Activated CD8-positive, alpha-beta T cell treated with anti-CD3 and anti-CD28 coated beads, Interleukin-2, amount 10 ng/mL, durations not matched to agents 7 days and 5 days (primary cell): Measurements from ENCODE around the gene CACNA1C. TPM values are rescaled to one million over a fixed set of nuclear protein-coding genes. Genes with fewer than 3 reads are reported as not detected.
A peak's percentile ranks its signal among the peaks of the same experiment; 100 is the strongest.

ENCODE experiments used
- ATAC-seq: fragments of 150-1000 bp; cut with Tn5 transposase; one replicate; pipeline ENCODE4 v1.10.0; 2021; ENCODE audit warnings: moderate library complexity
- CTCF ChIA-PET: fragments of 350-600 bp; sonication (Branson Sonifier 250); formaldehyde crosslinking; loops from one replicate; lab custom pipeline; 2021; ENCODE audit warnings: antibody characterized with exemption; lab: Charles Lee
- POLR2A ChIA-PET: fragments of 350-600 bp; sonication (Branson Sonifier 250); formaldehyde crosslinking; loops from one replicate; lab custom pipeline; 2021; ENCODE audit warnings: antibody characterized with exemption; lab: Charles Lee
- DNase-seq: peaks from one replicate; pipeline ENCODE4 v3.0.0-alpha.2; 2020
- H3K27ac Mint-ChIP-seq: one replicate; pipeline ENCODE4 v1.8.0; 2021; ENCODE audit warnings: mild to moderate bottlenecking, mixed read lengths
- H3K27me3 Mint-ChIP-seq: one replicate; pipeline ENCODE4 v1.8.0; 2021; ENCODE audit warnings: low read depth, mixed read lengths
- H3K36me3 Mint-ChIP-seq: one replicate; pipeline ENCODE4 v1.8.0; 2021; ENCODE audit warnings: low read depth, mixed read lengths
- H3K4me1 Mint-ChIP-seq: one replicate; pipeline ENCODE4 v1.8.0; 2021; ENCODE audit warnings: low read depth, mixed read lengths
- H3K4me3 Mint-ChIP-seq: one replicate; pipeline ENCODE4 v1.8.0; 2021; ENCODE audit warnings: mild to moderate bottlenecking, mixed read lengths
- H3K9me3 Mint-ChIP-seq: one replicate; pipeline ENCODE4 v1.8.0; 2022; ENCODE audit warnings: mixed read lengths; ENCODE audit not compliant: insufficient read depth
- total RNA-seq, 2 experiments: library from RNA; stranded (reverse); gene quantifications; one replicate each; pipeline ENCODE4 v1.2.3, GENCODE V29; 2021

CACNA1C gene
- total RNA-seq, 2 experiments from 2014 or later, result 0.08 TPM

DNA sequence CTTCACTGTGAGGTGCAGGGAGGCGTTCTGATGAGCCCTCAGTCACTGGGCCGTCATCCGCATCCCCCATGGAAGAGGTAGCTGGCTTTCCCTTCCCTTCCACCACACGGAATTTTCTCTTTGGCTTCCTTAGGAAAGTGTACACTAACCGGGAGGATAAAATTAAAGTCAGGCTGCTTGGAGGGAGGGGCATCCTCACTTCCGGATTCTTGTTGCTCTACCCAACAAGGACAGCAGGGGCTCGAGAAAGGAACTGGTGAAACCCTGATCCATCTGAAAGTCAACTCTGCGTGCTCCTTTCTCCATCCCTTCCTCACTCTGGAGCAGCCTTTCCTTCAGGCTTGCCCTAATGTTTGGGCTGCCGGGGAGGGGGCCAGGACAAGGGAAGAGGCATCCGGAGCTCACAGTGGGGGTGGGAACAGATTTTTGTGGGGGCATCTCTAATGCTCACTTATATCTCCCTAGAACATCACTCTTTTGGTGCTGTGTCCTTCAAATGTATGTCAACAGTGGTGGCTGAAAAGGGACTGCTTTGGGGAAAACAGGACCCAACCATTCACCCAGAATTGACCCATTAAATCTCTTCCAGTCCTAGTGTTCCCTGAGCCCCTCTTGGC, 640.6 kb downstream of the CACNA1C start:
- ChIA-PET POLR2A (no interaction called here), CTCF (interaction anchor here (1.1 to 2.0 kb wide), 6 partner anchors 10 to 121 kb away, joined by 3 to 7 read pairs (median 4); no protein-coding TSS in a partner anchor)
- Mint-ChIP-seq H3K4me3 (peak overlapping the region; percentile 42), H3K4me1 (peaks cover 42% of the 10 kb centered on the region), H3K9me3 (no peaks in the 10 kb centered on the region), H3K27me3 (peaks cover 20% of the 10 kb centered on the region), H3K36me3 (peaks cover 4% of the 10 kb centered on the region), H3K27ac (peak overlapping the region; percentile 37)
- ATAC-seq (no peak), DNase-seq (peak; percentile 47)

DNA sequence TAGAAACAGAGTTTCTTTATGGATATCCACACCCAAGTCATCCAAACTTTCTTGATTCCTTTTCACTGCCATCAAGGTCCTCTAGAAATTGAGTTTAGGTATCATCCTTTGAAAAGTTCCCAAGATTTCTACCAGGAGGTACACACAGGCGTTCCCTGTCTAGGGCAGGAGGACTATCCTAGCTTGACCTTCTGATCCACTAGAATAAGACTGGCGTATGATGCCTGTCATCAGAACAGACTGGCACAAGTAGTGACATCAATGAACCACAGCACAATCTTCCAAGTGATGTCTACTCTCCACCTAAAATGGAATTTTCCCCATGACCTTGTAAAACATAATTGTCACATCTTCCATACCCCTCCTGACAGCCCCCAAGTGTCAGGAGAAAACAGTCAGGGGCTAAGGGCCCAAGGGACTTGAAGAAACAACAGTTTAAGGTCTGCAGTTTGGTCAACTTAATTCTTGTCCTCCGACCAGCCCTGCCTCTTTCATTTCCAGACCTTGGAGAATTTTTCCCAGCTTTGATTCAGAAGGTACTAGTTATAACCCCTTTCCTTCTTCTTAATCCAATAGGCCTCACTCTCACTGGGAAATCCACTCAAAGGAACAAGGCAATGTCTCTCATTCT, 641.3 kb downstream of the CACNA1C start:
- no peak for DNase-seq
- ATAC-seq, result no peak
- Mint-ChIP-seq H3K4me3 (no peak overlapping the region), H3K4me1 (peaks cover 39% of the 10 kb centered on the region), H3K9me3 (no peaks in the 10 kb centered on the region), H3K36me3 (peaks cover 2% of the 10 kb centered on the region), H3K27me3 (peaks cover 20% of the 10 kb centered on the region), H3K27ac (no peak overlapping the region)
- ChIA-PET CTCF (interaction anchor here (1.1 to 2.0 kb wide), 4 partner anchors 11 to 120 kb away, joined by 3 to 7 read pairs (median 4); no protein-coding TSS in a partner anchor), POLR2A (no interaction called here)

DNA sequence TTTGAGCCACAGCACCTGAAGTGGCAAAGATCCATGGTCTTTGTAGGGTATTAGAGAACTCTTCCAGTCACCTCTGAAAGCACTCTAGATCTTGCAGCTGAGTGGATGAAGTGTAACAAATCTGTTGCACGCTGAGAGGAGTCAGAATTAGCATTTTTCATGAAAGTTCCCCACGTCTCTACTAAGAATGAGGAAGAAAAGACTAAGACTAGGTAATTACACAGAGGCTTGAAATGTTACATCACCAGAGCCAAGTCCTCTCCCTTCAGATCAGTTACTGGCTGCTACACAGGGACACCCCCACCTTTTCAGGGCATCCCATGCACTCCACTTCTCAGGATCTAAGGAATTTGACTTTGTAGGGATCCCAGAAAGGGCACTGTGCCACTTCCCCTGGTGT, 643.3 kb downstream of the CACNA1C start:
- Mint-ChIP-seq H3K27ac (no peak overlapping the region), H3K4me1 (peaks cover 22% of the 10 kb centered on the region), H3K4me3 (no peak overlapping the region), H3K27me3 (peaks cover 23% of the 10 kb centered on the region), H3K36me3 (no peaks in the 10 kb centered on the region), H3K9me3 (no peaks in the 10 kb centered on the region)
- ATAC-seq (no peak), DNase-seq (no peak)
- ChIA-PET POLR2A (no interaction called here), CTCF (interaction anchor here (0.9 to 1.8 kb wide), 2 partner anchors 13 kb away, joined by 3 to 5 read pairs; no protein-coding TSS in a partner anchor)

DNA sequence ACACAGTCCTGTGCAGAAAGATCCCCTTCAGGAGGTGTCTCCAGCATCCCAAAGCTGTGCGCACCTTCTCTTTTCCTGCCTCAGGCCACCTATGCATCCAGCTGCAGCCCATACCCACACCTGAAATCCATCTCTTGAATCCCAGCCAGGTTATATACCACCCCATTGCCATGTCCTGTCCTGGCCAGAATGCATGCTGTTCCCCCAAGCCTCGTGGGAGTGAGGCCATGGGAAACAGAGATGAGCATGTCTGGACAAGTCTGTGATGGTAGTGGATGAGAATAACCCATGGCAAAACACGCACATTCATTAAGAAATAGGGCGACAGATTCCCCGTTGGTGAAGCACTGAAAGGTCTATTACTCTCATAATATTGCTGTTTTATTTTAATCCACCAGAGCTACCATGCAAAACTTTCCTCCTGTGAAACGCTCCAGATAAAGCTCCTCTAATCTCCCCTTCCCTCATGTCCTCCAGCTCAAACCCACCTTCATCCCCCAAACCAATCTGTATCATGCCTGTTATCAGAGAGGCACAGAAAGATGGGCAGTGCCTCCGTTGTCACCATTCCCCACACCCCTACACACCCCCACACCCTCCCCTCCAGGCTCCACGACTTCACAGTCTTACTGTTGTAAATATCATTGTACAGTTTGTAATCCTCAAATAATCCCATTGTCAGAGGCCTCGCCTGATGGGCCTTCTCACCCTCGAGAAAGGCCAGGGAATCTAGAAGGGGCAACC, 644.4 kb downstream of the CACNA1C start:
- Mint-ChIP-seq H3K9me3 (no peaks in the 10 kb centered on the region), H3K36me3 (no peaks in the 10 kb centered on the region), H3K27me3 (peaks cover 26% of the 10 kb centered on the region), H3K4me3 (no peak overlapping the region), H3K4me1 (peaks cover 17% of the 10 kb centered on the region), H3K27ac (no peak overlapping the region)
- ChIA-PET POLR2A (no interaction called here), CTCF (interaction anchor here (1.8 kb wide), 1 partner anchor 14 kb away, joined by 5 read pairs; no protein-coding TSS in a partner anchor)
- no peak for DNase-seq
- ATAC-seq, result no peak

DNA sequence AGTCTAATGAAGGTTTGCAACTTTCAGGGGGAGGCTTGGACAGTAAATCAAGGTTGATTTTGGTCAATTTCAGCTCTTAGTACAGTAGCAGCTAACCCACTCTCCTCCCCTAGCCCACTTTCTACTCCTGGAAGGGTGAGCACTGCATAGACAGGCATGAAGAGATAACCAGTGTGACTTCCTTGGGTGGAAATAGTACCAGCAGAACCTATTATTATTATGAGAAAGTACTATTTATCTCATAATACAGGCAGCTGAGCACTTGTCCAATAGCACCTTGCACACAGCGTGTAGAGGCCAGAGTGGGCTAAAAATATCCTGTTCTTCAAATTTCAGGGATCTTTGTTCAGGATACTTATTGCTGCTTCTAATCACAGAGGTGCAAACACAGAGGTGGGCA, 645.8 kb downstream of the CACNA1C start:
- Mint-ChIP-seq H3K9me3 (no peaks in the 10 kb centered on the region), H3K27ac (no peak overlapping the region), H3K36me3 (no peaks in the 10 kb centered on the region), H3K27me3 (peaks cover 26% of the 10 kb centered on the region), H3K4me1 (peaks cover 3% of the 10 kb centered on the region), H3K4me3 (no peak overlapping the region)
- DNase-seq (no peak), ATAC-seq (no peak)
- POLR2A ChIA-PET, result no interaction called here
- CTCF ChIA-PET, result no interaction called here

DNA sequence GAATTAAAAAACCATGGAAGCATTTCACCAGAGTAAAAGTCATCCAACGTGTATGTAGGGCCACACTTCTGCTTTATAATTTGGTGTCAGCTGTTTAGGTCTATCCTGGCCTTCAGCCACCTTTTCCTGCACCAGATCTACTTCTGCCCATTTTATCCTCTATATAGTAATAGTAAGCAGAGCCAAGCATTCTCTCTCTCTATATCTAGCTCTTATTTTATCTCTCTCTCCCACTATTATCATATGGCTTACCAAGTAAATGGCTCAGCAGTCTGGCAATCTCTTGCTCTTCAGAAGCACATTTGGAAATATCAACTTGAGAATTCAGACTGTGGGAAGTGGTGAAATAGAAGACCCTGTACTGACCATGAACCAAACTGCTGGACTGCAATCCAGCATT, 657.9 kb downstream of the CACNA1C start:
- ChIA-PET POLR2A (no interaction called here), CTCF (no interaction called here)
- no peak for ATAC-seq
- H3K9me3 Mint-ChIP-seq, result peaks cover 10% of the 10 kb centered on the region
- no peaks in the 10 kb centered on the region for H3K36me3 Mint-ChIP-seq
- peaks cover 38% of the 10 kb centered on the region for H3K27me3 Mint-ChIP-seq
- H3K4me1 Mint-ChIP-seq, result no peaks in the 10 kb centered on the region
- no peak overlapping the region for H3K27ac Mint-ChIP-seq
- no peak for DNase-seq
- H3K4me3 Mint-ChIP-seq, result no peak overlapping the region

DNA sequence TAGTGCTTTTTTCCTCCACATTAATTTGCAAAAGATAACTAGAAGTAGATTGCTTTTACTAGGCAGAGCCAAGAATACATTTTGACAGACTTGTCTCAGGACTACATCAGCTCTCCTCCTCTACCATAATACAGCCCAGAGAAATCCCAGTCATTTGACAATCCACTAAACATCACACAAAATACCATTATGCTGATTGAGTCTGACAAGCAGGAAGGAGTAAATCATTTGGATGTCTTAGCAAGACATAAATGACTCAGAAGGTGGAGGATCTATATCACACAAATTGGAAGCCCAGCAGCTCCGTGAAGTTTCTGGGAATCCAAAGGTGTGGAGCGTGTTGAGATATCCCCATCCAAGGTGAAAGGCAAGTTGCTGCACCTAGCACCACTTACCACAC, 666.6 kb downstream of the CACNA1C start:
- no peak overlapping the region for H3K27ac Mint-ChIP-seq
- ChIA-PET POLR2A (no interaction called here), CTCF (interaction anchor here (1.2 kb wide), 1 partner anchor 36 kb away, joined by 3 read pairs; no protein-coding TSS in a partner anchor)
- H3K9me3 Mint-ChIP-seq, result no peaks in the 10 kb centered on the region
- H3K36me3 Mint-ChIP-seq, result no peaks in the 10 kb centered on the region
- H3K4me3 Mint-ChIP-seq, result no peak overlapping the region
- no peaks in the 10 kb centered on the region for H3K4me1 Mint-ChIP-seq
- peaks cover 22% of the 10 kb centered on the region for H3K27me3 Mint-ChIP-seq
- no peak for DNase-seq
- ATAC-seq, result no peak

DNA sequence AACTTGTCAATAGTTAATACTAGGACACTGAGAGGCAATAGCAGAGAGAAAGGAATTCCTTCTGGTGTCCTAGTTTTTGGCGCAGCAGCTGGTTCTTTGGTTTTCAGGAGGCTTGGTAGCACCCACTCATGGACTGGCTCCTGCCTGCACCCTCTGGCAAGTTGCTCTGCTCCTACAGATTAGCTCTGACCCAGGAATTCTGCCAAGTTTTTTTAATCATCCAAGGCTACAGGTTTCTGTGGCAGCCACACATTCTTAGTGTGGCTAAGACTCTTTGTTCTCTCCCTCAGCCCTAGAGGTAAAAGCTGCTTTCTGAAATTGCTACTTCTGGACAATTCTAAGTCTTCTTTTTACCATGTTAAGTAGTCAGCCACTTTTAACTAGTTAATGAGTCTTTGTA, 670.0 kb downstream of the CACNA1C start:
- DNase-seq (no peak), ATAC-seq (no peak)
- no peaks in the 10 kb centered on the region for H3K9me3 Mint-ChIP-seq
- no peak overlapping the region for H3K27ac Mint-ChIP-seq
- no peak overlapping the region for H3K4me3 Mint-ChIP-seq
- H3K27me3 Mint-ChIP-seq, result peaks cover 27% of the 10 kb centered on the region
- no peaks in the 10 kb centered on the region for H3K36me3 Mint-ChIP-seq
- ChIA-PET CTCF (interaction anchor here (1.0 to 1.1 kb wide), 2 partner anchors 32 to 40 kb away, joined by 3 read pairs; no protein-coding TSS in a partner anchor), POLR2A (no interaction called here)
- H3K4me1 Mint-ChIP-seq, result no peaks in the 10 kb centered on the region

DNA sequence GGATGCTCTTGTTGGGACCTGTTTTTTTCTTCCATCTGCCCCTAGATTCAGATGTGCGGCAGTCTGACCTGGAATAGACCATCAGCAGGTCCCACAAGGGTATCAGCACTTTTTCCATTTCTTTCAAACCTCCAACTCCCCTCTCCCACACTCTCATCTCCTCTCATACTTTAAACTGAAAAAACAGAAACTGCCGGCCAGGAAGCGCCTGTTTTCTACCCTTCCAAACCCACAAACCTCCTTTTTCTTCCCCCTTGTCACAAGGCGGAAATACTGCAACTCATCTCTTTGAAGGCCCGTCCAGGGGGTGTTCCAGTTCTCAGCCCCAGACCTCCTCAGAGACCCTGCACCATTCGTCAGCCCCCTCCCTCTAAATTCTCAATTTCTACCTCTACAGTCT, 679.5 kb downstream of the CACNA1C start:
- DNase-seq (no peak), ATAC-seq (peak; percentile 44)
- peaks cover 36% of the 10 kb centered on the region for H3K27me3 Mint-ChIP-seq
- peaks cover 17% of the 10 kb centered on the region for H3K4me1 Mint-ChIP-seq
- no peaks in the 10 kb centered on the region for H3K9me3 Mint-ChIP-seq
- POLR2A ChIA-PET, result no interaction called here
- H3K27ac Mint-ChIP-seq, result peak overlapping the region; percentile 81
- CTCF ChIA-PET, result interaction anchor here (1.0 kb wide), 1 partner anchor 41 kb away, joined by 4 read pairs; no protein-coding TSS in a partner anchor
- peak overlapping the region; percentile 9 for H3K4me3 Mint-ChIP-seq
- H3K36me3 Mint-ChIP-seq, result no peaks in the 10 kb centered on the region

- Mint-ChIP-seq H3K4me1 (peaks cover 17% of the 10 kb centered on the region), H3K27me3 (peaks cover 27% of the 10 kb centered on the region), H3K36me3 (no peaks in the 10 kb centered on the region), H3K9me3 (no peaks in the 10 kb centered on the region), H3K27ac (no peak overlapping the region), H3K4me3 (no peak overlapping the region)
- DNase-seq (no peak), ATAC-seq (no peak)
- CTCF ChIA-PET, result interaction anchor here (1.0 to 2.0 kb wide), 3 partner anchors 40 to 50 kb away, joined by 4 to 10 read pairs (median 4); no protein-coding TSS in a partner anchor
- POLR2A ChIA-PET, result no interaction called here
Measured at GRCh38 chr12:2733493-2734355, 680.9 kb downstream of the CACNA1C start.

DNA sequence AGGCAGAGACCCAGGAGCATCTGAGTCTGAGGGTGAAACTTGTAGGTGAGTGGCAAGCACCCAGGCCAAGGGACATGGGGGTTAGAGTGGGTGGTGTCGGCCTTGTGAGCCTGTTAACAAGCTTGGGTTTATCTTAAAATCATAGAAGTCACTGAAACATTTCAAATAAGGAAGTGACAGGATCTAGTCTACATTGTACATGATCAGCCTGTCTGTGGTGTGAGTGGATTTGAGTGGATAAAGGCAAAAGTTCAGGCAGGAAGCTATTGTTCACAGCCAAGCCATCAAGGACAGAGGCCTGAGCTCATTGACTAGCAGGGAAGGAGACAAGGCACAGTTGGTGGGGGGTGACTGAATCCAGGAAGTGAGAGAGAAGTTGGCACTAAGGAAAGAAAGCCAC, 682.6 kb downstream of the CACNA1C start:
- Mint-ChIP-seq H3K9me3 (no peaks in the 10 kb centered on the region), H3K4me3 (no peak overlapping the region), H3K4me1 (peaks cover 17% of the 10 kb centered on the region), H3K36me3 (no peaks in the 10 kb centered on the region), H3K27me3 (peaks cover 14% of the 10 kb centered on the region), H3K27ac (no peak overlapping the region)
- ChIA-PET CTCF (interaction anchor here (1.1 to 1.2 kb wide), 2 partner anchors 44 to 52 kb away, joined by 4 read pairs; no protein-coding TSS in a partner anchor), POLR2A (no interaction called here)
- no peak for ATAC-seq
- DNase-seq, result no peak
